ENCODE data around the gene MPIG6B. TPM values are rescaled to one million over a fixed set of nuclear protein-coding genes. Genes with fewer than 3 reads are reported as not detected.
A peak's percentile ranks its signal among the peaks of the same experiment; 100 is the strongest.
"Not testable (repeated sequence)": the region's sequence is repeated elsewhere in the genome, so short reads cannot be mapped to it uniquely, and the experiment has no call there.

MPIG6B gene
- total RNA-seq, 1 donor from 2014 or later: not detected

DNA sequence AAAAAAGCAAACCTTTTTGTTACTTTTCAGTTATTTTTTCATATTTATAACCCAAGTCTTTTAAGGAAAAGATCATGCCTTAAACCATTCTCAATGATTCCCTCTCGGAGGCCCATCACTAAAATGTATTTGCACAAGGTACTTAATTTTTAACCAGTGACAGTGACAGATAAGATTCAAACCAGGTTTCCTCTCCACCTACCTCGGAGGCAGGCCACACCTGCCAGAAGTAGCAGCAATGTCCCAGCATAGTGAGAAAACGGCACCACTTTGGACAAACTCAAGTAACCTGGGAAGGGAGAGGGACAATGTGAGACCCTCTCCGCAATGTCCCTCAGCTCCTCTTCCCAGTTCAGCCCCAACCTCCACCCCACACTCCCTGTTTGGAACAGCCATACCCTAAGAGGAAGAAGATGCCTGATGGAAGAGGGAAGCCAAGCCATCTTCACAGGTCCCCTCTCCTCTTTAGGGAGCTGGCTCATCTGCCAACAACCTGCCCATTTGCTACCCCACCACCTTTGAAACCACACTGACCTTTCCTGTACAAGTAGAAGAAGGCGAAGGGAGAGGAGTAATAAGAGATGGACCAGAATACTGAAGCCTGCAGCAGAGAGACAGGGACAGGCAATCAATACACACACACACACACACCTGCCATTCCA, 22.3 kb upstream of the MPIG6B start:
- DNase-seq (ENCODE audit: low read depth, low spot score): no peak

GRCh38 chr6:31701666-31702404, 21.3 kb upstream of the MPIG6B start:
- DNase-seq (ENCODE audit: low read depth, low spot score): no peak

GRCh38 chr6:31702405-31702818, 20.8 kb upstream of the MPIG6B start:
- no peak for DNase-seq (ENCODE audit: low read depth, low spot score)

- peak; percentile 96 for DNase-seq (ENCODE audit: low read depth, low spot score)
Observed at GRCh38 chr6:31702819-31703716, 20.1 kb upstream of the MPIG6B start, which contains the start of gene ABHD16A. TSS of gene ABHD16A (minus strand) at chr6:31703324. CDS start at chr6:31703281, 43 bp downstream.

- no peak for DNase-seq (ENCODE audit: low read depth, low spot score)
Observed at GRCh38 chr6:31705931-31706330, 17.2 kb upstream of the MPIG6B start.

GRCh38 chr6:31706599-31706998, 16.6 kb upstream of the MPIG6B start, which contains the start of gene LY6G6F:
TSS of gene LY6G6F (plus strand) at chr6:31706866. CDS start at chr6:31706907, 41 bp downstream.
- no peak for DNase-seq (ENCODE audit: low read depth, low spot score)

DNA sequence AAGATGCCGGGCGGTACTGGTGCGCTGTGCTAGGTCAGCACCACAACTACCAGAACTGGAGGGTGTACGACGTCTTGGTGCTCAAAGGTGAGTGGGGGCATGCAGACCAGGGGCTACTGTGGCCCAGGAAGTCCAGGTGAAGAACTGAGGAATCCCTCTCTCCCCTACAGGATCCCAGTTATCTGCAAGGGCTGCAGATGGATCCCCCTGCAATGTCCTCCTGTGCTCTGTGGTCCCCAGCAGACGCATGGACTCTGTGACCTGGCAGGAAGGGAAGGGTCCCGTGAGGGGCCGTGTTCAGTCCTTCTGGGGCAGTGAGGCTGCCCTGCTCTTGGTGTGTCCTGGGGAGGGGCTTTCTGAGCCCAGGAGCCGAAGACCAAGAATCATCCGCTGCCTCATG, 15.5 kb upstream of the MPIG6B start:
- no peak for DNase-seq (ENCODE audit: low read depth, low spot score)

DNA sequence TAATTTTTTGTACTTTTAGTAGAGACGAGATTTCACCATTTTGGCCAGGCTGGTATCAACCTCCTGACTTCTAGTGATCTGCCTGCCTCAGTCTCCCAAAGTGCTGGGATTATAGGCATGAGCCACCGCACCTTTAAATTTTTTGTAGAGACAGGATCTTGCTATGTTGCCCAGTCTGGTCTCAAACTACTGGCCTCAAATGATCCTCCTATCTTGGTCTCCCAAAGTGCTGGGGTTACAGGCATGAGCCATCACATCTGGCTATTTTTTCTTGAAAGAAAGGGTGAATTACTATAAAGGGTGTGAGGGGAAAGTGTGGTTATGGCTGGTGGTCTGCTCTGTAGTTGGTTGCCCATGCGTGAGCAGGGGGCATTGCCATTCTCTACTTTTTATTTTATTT, 14.9 kb upstream of the MPIG6B start:
- no peak for DNase-seq (ENCODE audit: low read depth, low spot score)

- not testable (repeated sequence) for DNase-seq (ENCODE audit: low read depth, low spot score)
Observed at GRCh38 chr6:31709157-31709556, 14.0 kb upstream of the MPIG6B start.

GRCh38 chr6:31710523-31711219, 12.5 kb upstream of the MPIG6B start:
- no peak for DNase-seq (ENCODE audit: low read depth, low spot score)

- DNase-seq (ENCODE audit: low read depth, low spot score): no peak
Observed at GRCh38 chr6:31711233-31711632, 11.9 kb upstream of the MPIG6B start.

- no peak for DNase-seq (ENCODE audit: low read depth, low spot score)
Observed at GRCh38 chr6:31712296-31712695, 10.9 kb upstream of the MPIG6B start.

DNA sequence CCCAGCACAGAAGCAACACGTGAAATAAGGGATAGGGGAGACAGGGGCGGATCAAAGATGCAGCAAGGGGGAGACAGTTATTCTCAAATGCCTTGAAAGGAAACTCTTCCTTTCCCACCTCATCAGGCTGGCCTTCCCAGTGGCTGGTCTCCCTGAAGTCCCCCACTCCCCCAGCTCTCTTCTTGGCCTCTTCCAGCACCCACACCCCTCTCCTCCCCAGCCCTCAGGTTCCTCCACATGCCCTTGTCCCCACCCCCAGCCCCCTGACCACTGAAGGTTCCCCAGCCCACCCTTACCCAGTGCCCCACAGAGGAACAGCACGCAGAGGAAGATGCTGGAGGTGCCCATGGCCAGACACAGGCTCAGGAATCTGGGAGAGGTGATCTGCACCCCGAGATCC, 9.7 kb upstream of the MPIG6B start:
- no peak for DNase-seq (ENCODE audit: low read depth, low spot score)

DNA sequence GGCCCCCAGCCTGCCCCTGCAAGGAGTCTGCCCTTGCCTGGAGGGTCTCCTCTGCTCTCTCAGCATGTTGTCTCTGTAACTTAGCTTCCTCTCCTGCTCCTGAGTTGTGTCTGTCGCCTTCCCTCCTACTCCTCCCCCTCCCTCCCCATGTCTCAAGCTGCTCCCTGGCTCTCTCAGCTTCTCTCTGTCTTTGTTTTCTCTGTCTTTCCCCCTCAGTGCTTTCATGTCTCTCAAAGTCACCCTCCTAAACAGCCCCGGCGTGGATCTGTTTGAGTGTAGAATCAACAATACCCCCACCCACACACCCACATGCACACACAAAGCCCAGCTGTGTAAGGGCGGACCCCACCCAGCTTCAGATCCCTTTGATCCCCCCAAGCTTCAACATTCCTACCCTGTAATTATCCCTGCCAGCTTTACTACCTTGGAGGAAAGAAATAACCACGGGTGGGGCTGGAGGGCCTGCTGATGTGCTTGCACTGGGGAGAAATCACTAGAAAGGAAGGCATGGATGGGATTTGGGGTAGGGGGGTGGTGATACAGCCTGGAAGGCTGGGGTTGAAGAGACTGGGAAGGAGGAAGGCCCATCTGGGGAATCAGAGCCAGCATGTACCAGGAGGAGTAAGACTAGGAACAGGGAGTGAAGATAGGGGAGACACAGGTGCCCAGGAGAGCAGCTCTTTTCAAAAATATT, 9.0 kb upstream of the MPIG6B start:
- DNase-seq (ENCODE audit: low read depth, low spot score): no peak

DNA sequence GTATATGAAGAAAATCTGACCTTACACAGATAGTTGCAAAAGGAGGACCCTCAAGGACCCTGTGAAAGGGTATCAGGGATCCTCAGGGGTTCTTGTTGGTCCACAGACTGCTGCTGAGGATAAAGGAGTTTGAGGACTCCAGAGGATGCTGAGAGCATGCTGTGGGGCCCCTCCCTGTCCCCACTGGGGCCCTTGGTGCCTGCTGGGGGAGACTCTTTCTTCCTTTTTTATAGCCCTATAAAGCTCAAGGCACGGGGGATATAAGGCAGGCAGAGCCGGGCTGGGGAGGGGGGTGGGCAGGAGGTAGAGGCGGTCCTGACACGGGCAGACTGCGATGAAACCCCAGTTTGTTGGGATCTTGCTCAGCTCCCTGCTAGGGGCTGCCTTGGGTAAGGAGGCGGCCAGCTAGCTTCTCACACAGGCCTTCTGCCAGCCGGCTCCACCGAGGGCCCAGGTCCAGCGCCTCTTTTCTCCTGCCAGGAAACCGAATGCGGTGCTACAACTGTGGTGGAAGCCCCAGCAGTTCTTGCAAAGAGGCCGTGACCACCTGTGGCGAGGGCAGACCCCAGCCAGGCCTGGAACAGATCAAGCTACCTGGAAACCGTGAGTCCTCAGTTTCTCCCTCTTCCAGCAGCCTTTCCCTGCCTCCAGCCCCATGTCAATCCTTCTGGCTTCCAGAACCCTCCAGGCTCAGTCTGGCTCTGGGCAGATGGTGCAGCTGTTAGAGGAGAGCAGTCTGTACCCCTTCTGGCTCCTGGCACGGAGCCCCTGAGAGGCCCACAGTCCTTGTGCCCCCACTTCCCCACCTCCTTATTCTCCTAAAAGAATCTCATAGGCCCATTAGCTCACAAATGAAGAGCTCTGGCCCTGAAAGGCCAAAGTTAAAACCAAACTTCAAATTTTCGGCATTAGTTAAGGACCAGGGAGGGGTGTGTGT, 7.9 kb upstream of the MPIG6B start, which contains the start of gene LY6G6D:
TSS of gene LY6G6D (plus strand) at position 327 of the 937 bp plus-strand sequence. CDS start at position 335, 8 bp downstream.
- no peak for DNase-seq (ENCODE audit: low read depth, low spot score)

GRCh38 chr6:31717499-31718222, 5.5 kb upstream of the MPIG6B start:
- DNase-seq (ENCODE audit: low read depth, low spot score): no peak

- no peak for DNase-seq (ENCODE audit: low read depth, low spot score)
Observed at GRCh38 chr6:31718265-31718664, 4.9 kb upstream of the MPIG6B start.

- DNase-seq (ENCODE audit: low read depth, low spot score): no peak
Observed at GRCh38 chr6:31719001-31719400, 4.2 kb upstream of the MPIG6B start.
